H1 (cell line): ENCODE results near the gene DGKD. TPM values are rescaled to one million over a fixed set of nuclear protein-coding genes. Genes with fewer than 3 reads are reported as not detected.

Experiments
- CTCF ChIA-PET: fragments of 300-600 bp; sonication (Branson Sonifier 250); formaldehyde crosslinking; loops from one replicate; lab custom pipeline; 2021; ENCODE audit not compliant: partially characterized antibody; lab: Charles Lee
- POLR2A ChIA-PET: fragments of 300-600 bp; sonication (Branson Sonifier 250); formaldehyde crosslinking; loops from one replicate; lab custom pipeline; 2021; ENCODE audit warnings: inconsistent platforms; ENCODE audit not compliant: partially characterized antibody; lab: Charles Lee
- DNase-seq, 2 experiments: peaks; one replicate each; pipeline versions ENCODE4 v3.0.0 to v3.0.0-alpha.2; 2010 to 2022; ENCODE audit warnings: low spot score in 2 of 2, low read depth in 1 of 2, mixed read lengths in 1 of 2
- FAIRE-seq: peaks from 2 replicates; lab custom pipeline; 2011; peaks lifted over from hg19 to GRCh38; lab: Jason Lieb, UNC
- H2AFZ ChIP-seq: 2 replicates; pipeline ENCODE4 v1.8.1; 2012; ENCODE audit warnings: low read length, inconsistent platforms
- H2AK5ac ChIP-seq: 2 replicates; pipeline ENCODE4 v1.6.1; 2013; ENCODE audit warnings: low read depth, low read length
- H2BK120ac ChIP-seq: replicated peaks from 2 replicates; pipeline ENCODE3; 2013; ENCODE audit warnings: low read depth, low read length, inconsistent platforms
- H2BK12ac ChIP-seq: 2 replicates; pipeline ENCODE4 v1.6.1; 2013; ENCODE audit warnings: low read depth, low read length
- H2BK15ac ChIP-seq: 2 replicates; pipeline ENCODE4 v1.6.1; 2013; ENCODE audit warnings: low read length
- H2BK20ac ChIP-seq: 2 replicates; pipeline ENCODE4 v1.6.1; 2013; ENCODE audit warnings: low read length
- H2BK5ac ChIP-seq: 2 replicates; pipeline ENCODE4 v1.6.1; 2013; ENCODE audit warnings: low read depth, low read length
- H3K14ac ChIP-seq: 2 replicates; pipeline ENCODE4 v1.6.1; 2013; ENCODE audit warnings: inconsistent platforms; ENCODE audit not compliant: insufficient read length
- H3K18ac ChIP-seq: 2 replicates; pipeline ENCODE4 v1.6.1; 2013; ENCODE audit warnings: low read length; ENCODE audit errors: extremely low read depth
- H3K23ac ChIP-seq: 2 replicates; pipeline ENCODE4 v1.6.1; 2013; ENCODE audit warnings: inconsistent platforms; ENCODE audit not compliant: insufficient read length
- H3K23me2 ChIP-seq: 2 replicates; pipeline ENCODE4 v1.6.1; 2013; ENCODE audit warnings: low read depth, low read length
- H3K27ac ChIP-seq: 2 replicates; pipeline ENCODE4 v1.6.1; 2011; ENCODE audit warnings: low read depth, low read length, inconsistent platforms
- H3K27me3 ChIP-seq, 4 experiments: replicated peaks in 1 of 4; 1 replicate in 1 of 4; 2 replicates in 3 of 4; pipeline versions ENCODE4 v1.6.1 to v1.8.1; 2011 to 2013; ENCODE audit warnings: low read length in 3 of 4, mild to moderate bottlenecking in 3 of 4, inconsistent platforms in 2 of 4, mixed read lengths in 2 of 4, moderate library complexity in 1 of 4; ENCODE audit not compliant: control insufficient read depth in 3 of 4, insufficient read depth in 3 of 4; ENCODE audit errors: extremely low read depth in 1 of 4
- H3K36me3 ChIP-seq, 4 experiments: 2 replicates each; pipeline versions ENCODE4 v1.6.1 to v1.8.1; 2011 to 2013; ENCODE audit warnings: mild to moderate bottlenecking in 4 of 4, low read length in 3 of 4, moderate library complexity in 2 of 4, control low read depth in 1 of 4, inconsistent platforms in 1 of 4; ENCODE audit not compliant: insufficient read depth in 4 of 4, control insufficient read depth in 2 of 4
- H3K4ac ChIP-seq: replicated peaks from 2 replicates; pipeline ENCODE3; 2013; ENCODE audit warnings: low read length, low read depth, mixed read lengths, inconsistent platforms; ENCODE audit not compliant: insufficient read length
- H3K4me1 ChIP-seq, 4 experiments: replicated peaks in 1 of 4; 1 replicate in 1 of 4; 2 replicates in 3 of 4; pipeline versions ENCODE4 v1.6.1 to v1.8.1; 2011 to 2013; ENCODE audit warnings: low read length in 3 of 4, inconsistent platforms in 2 of 4, mixed read lengths in 1 of 4; ENCODE audit not compliant: insufficient read depth in 4 of 4, control insufficient read depth in 3 of 4
- H3K4me2 ChIP-seq, 2 experiments: 2 replicates each; pipeline versions ENCODE4 v1.6.1 to v1.8.1; 2011 to 2013; ENCODE audit warnings: low read depth in 2 of 2, low read length in 2 of 2, control low read depth in 1 of 2, inconsistent platforms in 1 of 2, mild to moderate bottlenecking in 1 of 2; ENCODE audit not compliant: insufficient read depth in 1 of 2
- H3K4me3 ChIP-seq, 4 experiments: fragments of 200-600, 300-600 bp in 1 of 4; sonication (generic), shearing (Covaris generic), sonication (Bioruptor Twin) in 1 of 4; 2 replicates each; pipeline versions ENCODE4 v1.5.1 to v1.8.1; 2011 to 2016; ENCODE audit warnings: low read length in 4 of 4, low read depth in 3 of 4, control low read depth in 2 of 4, inconsistent platforms in 2 of 4, mild to moderate bottlenecking in 2 of 4, mixed read lengths in 1 of 4, moderate library complexity in 1 of 4; ENCODE audit not compliant: insufficient read depth in 2 of 4; ENCODE audit errors: extremely low read depth in 1 of 4
- H3K56ac ChIP-seq: replicated peaks from 2 replicates; pipeline ENCODE3; 2013; ENCODE audit warnings: low read depth, mild to moderate bottlenecking, mixed read lengths, low read length, inconsistent platforms; ENCODE audit not compliant: insufficient read length
- H3K79me1 ChIP-seq: 2 replicates; pipeline ENCODE4 v1.6.1; 2013; ENCODE audit warnings: low read depth, low read length, control low read depth
- H3K79me2 ChIP-seq, 2 experiments: 2 replicates each; pipeline versions ENCODE4 v1.6.1 to v1.8.1; 2012 to 2013; ENCODE audit warnings: low read length in 2 of 2, mild to moderate bottlenecking in 2 of 2, inconsistent platforms in 1 of 2; ENCODE audit not compliant: insufficient read depth in 2 of 2, control insufficient read depth in 1 of 2
- H3K9ac ChIP-seq, 4 experiments: replicated peaks in 1 of 4; 1 replicate in 1 of 4; 2 replicates in 3 of 4; pipeline versions ENCODE4 v1.6.1 to v1.8.1; 2011 to 2013; ENCODE audit warnings: low read depth in 3 of 4, low read length in 3 of 4, control low read depth in 2 of 4, mild to moderate bottlenecking in 2 of 4, moderate library complexity in 2 of 4, inconsistent platforms in 1 of 4; ENCODE audit errors: extremely low read depth in 1 of 4
- H3K9me3 ChIP-seq, 2 experiments: 2 replicates each; pipeline versions ENCODE4 v1.6.1 to v1.8.1; 2012 to 2013; ENCODE audit warnings: mild to moderate bottlenecking in 2 of 2, moderate library complexity in 2 of 2, control low read depth in 1 of 2, inconsistent platforms in 1 of 2, low read depth in 1 of 2, low read length in 1 of 2, mixed read lengths in 1 of 2; ENCODE audit not compliant: insufficient read depth in 2 of 2
- H4K20me1 ChIP-seq, 2 experiments: replicated peaks in 1 of 2; 2 replicates each; pipeline versions ENCODE3 to v1.8.1; 2011 to 2013; ENCODE audit warnings: inconsistent platforms in 2 of 2, low read length in 2 of 2, mild to moderate bottlenecking in 1 of 2; ENCODE audit not compliant: insufficient read depth in 2 of 2, control insufficient read depth in 1 of 2
- H4K5ac ChIP-seq: 2 replicates; pipeline ENCODE4 v1.6.1; 2013; ENCODE audit warnings: low read length, low read depth, mixed read lengths, inconsistent platforms; ENCODE audit not compliant: insufficient read length
- H4K8ac ChIP-seq: 2 replicates; pipeline ENCODE4 v1.8.0; 2013; ENCODE audit warnings: mild to moderate bottlenecking, moderate library complexity, low read length, inconsistent platforms; ENCODE audit not compliant: insufficient read depth; ENCODE audit errors: extremely low read depth
- H4K91ac ChIP-seq: replicated peaks from 2 replicates; pipeline ENCODE3; 2013; ENCODE audit warnings: low read length, mixed read lengths, inconsistent platforms; ENCODE audit not compliant: insufficient read length
- SP1 ChIP-seq: IDR thresholded peaks from 2 replicates; pipeline ENCODE4 v1.6.1; 2011; ENCODE audit warnings: low read depth, low read length
- WGBS, 2 experiments: shearing (Covaris generic) in 1 of 2; methylation state at CpG; one replicate each; pipeline versions ENCODE4 v1.1.6 to v1.1.7; 2013 to 2015; ENCODE audit warnings: low lambda C conversion rate in 2 of 2, mixed read lengths in 2 of 2, inconsistent platforms in 1 of 2, low coverage in 1 of 2, missing lambda C conversion rate in 1 of 2; ENCODE audit not compliant: insufficient replicate concordance in 2 of 2, insufficient coverage in 1 of 2, insufficient read length in 1 of 2; ENCODE audit errors: extremely low coverage in 1 of 2, missing lambda C conversion rate in 1 of 2; 5-methylcytosine and 5-hydroxymethylcytosine counted together
- polyA plus RNA-seq, 7 experiments: library from polyadenylated mRNA; depleted of rRNA in 3 of 7; stranded (reverse) in 5 of 7; unstranded in 2 of 7; fragments of >200 nt in 5 of 7; fragments of 200-250 nt in 2 of 7; gene quantifications; 1 replicate in 5 of 7; 2 replicates in 1 of 7; 4 replicates in 1 of 7; pipeline versions ENCODE4 v1.2.1 to v1.2.3, GENCODE V29; 2011 to 2013; ENCODE audit warnings: missing spikeins in 2 of 7, mixed read lengths in 2 of 7
- total RNA-seq: library from RNA; stranded (reverse); fragmentation: NEBNext Ultra II Directional; extraction: Animal tissue kit (Norgen Biotek cat#: 25700); gene quantifications from 2 replicates; pipeline ENCODE4 v1.2.1, GENCODE V29; 2021

The DGKD gene
- total and polyA plus RNA-seq, 2 of the 8 experiments (the other 6 are each of a cell fraction or from before 2014, with no cell fraction given): 7.7 to 30.9 TPM

- Histone ChIP-seq H3K9ac (no peak overlapping the region), H2BK20ac (no peak overlapping the region), H3K4me3 (no peak overlapping the region), H3K27ac (no peak overlapping the region), H3K14ac (no peak overlapping the region), H2AFZ (no peak overlapping the region), H4K91ac (no peak overlapping the region), H4K8ac (no peak overlapping the region), H2BK5ac (no peak overlapping the region), H3K9me3 (0 out of 4 replicates have a peak, but pooled peaks cover 0 to 4% of the 10 kb centered on the region in 2 experiments), H3K79me1 (no peaks in the 10 kb centered on the region), H3K18ac (no peak overlapping the region), H2AK5ac (no peak overlapping the region), H2BK12ac (no peak overlapping the region), H2BK120ac (no peak overlapping the region), H3K56ac (no peak overlapping the region), H2BK15ac (no peak overlapping the region), H4K5ac (no peak overlapping the region), H4K20me1 (no peaks in the 10 kb centered on the region), H3K4ac (no peak overlapping the region), H3K36me3 (no peaks in the 10 kb centered on the region), H3K27me3 (peaks cover 0 to 30% (median 13%) of the 10 kb centered on the region in 4 experiments; a peak in 5 of 7 replicates), H3K79me2 (no peaks in the 10 kb centered on the region), H3K4me1 (no peaks in the 10 kb centered on the region), H3K4me2 (no peak overlapping the region), H3K23me2 (no peaks in the 10 kb centered on the region), H3K23ac (no peak overlapping the region)
- WGBS, 2 experiments: 93% methylated on average over 5 of the region's 5 CpGs; no CpG with 5 or more reads in 1 of the 2 experiments
- POLR2A ChIA-PET: no interaction called here
- no peak for DNase-seq
- TF ChIP-seq SP1: no peak
- CTCF ChIA-PET: interaction anchor here (0.6 to 2.1 kb wide), 2 partner anchors 10 to 36 kb away, joined by 4 to 8 read pairs; no protein-coding TSS in a partner anchor
- FAIRE-seq: no peak
Observed at GRCh38 chr2:233336541-233336940, 17.8 kb upstream of the DGKD start.
